Astrocyte of the spinal cord (primary cell): Measurements from ENCODE around the gene TMED5.

Experiments
- DNase-seq: peaks from one replicate; pipeline ENCODE4 v3.0.0; 2011; ENCODE audit warnings: low read depth, low spot score
- H3K4me3 ChIP-seq: 2 replicates; pipeline ENCODE4 v1.5.1; 2011; ENCODE audit warnings: low read depth, mild to moderate bottlenecking, low read length, moderate library complexity
- CTCF ChIP-seq: IDR thresholded peaks from 2 replicates; pipeline ENCODE4 v1.5.1; 2012; ENCODE audit warnings: low read depth, mild to moderate bottlenecking, low read length, inconsistent platforms
- in situ Hi-C: cut with HindIII; loops from 2 replicates; pipeline ENCODE4 v1.10.0; 2017; ENCODE audit warnings: low sequenced_read_pairs

TMED5 gene

GRCh38 chr1:93129507-93130099, 50.6 kb downstream of the TMED5 start:
- H3K4me3 ChIP-seq: no peak overlapping the region
- no peak for TF ChIP-seq CTCF
- in situ Hi-C loops: no loop called here
- DNase-seq: no peak

- no peak overlapping the region for H3K4me3 ChIP-seq
- TF ChIP-seq CTCF: no peak
- no peak for DNase-seq
- in situ Hi-C loops: no loop called here
These were observed 55.5 kb downstream of the TMED5 start for GRCh38 chr1:93124556-93125355.

GRCh38 chr1:93123201-93123783, 56.9 kb downstream of the TMED5 start:
- TF ChIP-seq CTCF: no peak
- DNase-seq: no peak
- no peak overlapping the region for H3K4me3 ChIP-seq
- in situ Hi-C loops: no loop called here

- H3K4me3 ChIP-seq: no peak overlapping the region
- no peak for TF ChIP-seq CTCF
- no peak for DNase-seq
- in situ Hi-C loops: no loop called here
These were observed 59.6 kb downstream of the TMED5 start for GRCh38 chr1:93120614-93121013.

- no peak overlapping the region for H3K4me3 ChIP-seq
- no peak for TF ChIP-seq CTCF
- in situ Hi-C loops: no loop called here
- no peak for DNase-seq
These were observed 65.8 kb downstream of the TMED5 start for GRCh38 chr1:93114391-93114790.

- no peak for TF ChIP-seq CTCF
- no peak for DNase-seq
- in situ Hi-C loops: no loop called here
- no peak overlapping the region for H3K4me3 ChIP-seq
These were observed 67.1 kb downstream of the TMED5 start for GRCh38 chr1:93113127-93113526.
